Measurements from ENCODE around the gene PAQR5. TPM values are rescaled to one million over a fixed set of nuclear protein-coding genes. Genes with fewer than 3 reads are reported as not detected.

The PAQR5 gene
- total RNA-seq, 1 experiment from 2014 or later, result 34.0 TPM

DNA sequence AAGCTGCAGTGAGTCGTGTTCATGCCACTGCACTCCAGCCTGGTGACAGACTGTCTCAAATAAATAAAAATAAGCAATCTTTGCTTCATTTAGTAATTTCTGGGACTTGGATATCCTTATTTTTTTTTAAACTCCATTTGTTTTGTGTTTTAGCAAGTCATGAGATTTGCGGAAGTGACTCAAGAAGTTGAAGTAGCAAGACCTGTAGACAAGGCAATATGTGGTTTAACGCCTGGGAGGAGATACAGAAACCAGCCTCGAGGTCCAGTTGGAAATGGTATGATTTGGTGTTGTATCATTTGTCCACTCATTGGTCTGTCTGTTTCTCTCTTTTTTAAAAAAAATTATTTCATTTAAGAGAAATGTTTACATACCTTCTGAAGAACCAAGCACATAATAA, 137.3 kb downstream of the PAQR5 start (continued):
- TF ChIP-seq, protein P1, sequence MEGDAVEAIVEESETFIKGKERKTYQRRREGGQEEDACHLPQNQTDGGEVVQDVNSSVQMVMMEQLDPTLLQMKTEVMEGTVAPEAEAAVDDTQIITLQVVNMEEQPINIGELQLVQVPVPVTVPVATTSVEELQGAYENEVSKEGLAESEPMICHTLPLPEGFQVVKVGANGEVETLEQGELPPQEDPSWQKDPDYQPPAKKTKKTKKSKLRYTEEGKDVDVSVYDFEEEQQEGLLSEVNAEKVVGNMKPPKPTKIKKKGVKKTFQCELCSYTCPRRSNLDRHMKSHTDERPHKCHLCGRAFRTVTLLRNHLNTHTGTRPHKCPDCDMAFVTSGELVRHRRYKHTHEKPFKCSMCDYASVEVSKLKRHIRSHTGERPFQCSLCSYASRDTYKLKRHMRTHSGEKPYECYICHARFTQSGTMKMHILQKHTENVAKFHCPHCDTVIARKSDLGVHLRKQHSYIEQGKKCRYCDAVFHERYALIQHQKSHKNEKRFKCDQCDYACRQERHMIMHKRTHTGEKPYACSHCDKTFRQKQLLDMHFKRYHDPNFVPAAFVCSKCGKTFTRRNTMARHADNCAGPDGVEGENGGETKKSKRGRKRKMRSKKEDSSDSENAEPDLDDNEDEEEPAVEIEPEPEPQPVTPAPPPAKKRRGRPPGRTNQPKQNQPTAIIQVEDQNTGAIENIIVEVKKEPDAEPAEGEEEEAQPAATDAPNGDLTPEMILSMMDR (IDR thresholded peaks at IDR 0.05 in 2 of 3, conservative IDR thresholded peaks at IDR 0.05 in 1 of 3; ENCODE audit: borderline replicate concordance in 1 of 3, insufficient read depth in 1 of 3, low read depth in 2 of 3, low read length in 2 of 3), result no peak
- TF ChIP-seq ZFX (IDR thresholded peaks at IDR 0.05) (no peak), TCF7L2 (IDR thresholded peaks at IDR 0.05; ENCODE audit: borderline replicate concordance, extremely low read depth, insufficient read depth, insufficient read length) (no peak), RAD21 (IDR thresholded peaks at IDR 0.05; ENCODE audit: low read depth) (no peak), POLR2AphosphoS5 (IDR thresholded peaks at IDR 0.05; ENCODE audit: low read depth, low read length) (no peak), CEBPB (IDR thresholded peaks at IDR 0.05; ENCODE audit: low read depth) (no peak)
- TF ChIP-seq, protein P2, sequence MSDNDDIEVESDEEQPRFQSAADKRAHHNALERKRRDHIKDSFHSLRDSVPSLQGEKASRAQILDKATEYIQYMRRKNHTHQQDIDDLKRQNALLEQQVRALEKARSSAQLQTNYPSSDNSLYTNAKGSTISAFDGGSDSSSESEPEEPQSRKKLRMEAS (IDR thresholded peaks at IDR 0.05), result no peak
- TF ChIP-seq, protein P3, sequence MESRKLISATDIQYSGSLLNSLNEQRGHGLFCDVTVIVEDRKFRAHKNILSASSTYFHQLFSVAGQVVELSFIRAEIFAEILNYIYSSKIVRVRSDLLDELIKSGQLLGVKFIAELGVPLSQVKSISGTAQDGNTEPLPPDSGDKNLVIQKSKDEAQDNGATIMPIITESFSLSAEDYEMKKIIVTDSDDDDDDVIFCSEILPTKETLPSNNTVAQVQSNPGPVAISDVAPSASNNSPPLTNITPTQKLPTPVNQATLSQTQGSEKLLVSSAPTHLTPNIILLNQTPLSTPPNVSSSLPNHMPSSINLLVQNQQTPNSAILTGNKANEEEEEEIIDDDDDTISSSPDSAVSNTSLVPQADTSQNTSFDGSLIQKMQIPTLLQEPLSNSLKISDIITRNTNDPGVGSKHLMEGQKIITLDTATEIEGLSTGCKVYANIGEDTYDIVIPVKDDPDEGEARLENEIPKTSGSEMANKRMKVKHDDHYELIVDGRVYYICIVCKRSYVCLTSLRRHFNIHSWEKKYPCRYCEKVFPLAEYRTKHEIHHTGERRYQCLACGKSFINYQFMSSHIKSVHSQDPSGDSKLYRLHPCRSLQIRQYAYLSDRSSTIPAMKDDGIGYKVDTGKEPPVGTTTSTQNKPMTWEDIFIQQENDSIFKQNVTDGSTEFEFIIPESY (IDR thresholded peaks at IDR 0.05; ENCODE audit: extremely low read depth, insufficient replicate concordance, low read length), result no peak

DNA sequence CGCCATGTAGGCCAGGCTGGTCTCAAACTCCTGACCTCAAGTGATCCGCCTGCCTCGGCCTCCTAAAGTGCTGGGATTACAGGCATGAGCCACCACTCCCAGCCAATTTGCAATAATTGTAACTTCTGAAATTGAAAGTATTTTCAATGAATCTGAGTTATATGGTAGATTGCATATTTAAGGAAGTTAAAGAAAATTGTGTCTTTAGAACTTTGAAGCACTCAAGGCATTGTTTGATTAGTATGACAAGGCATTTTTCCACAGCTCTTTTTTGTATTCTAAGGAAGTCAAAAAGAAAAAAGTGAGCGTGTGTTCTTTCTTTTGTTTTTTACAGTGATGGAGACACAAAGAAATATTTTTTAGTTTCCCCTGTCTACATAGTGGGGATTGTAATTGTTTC, 138.2 kb downstream of the PAQR5 start:
- CTCF ChIA-PET, result no interaction called here
- H3K36me3 ChIP-seq (ENCODE audit: control insufficient read depth in 1 of 2, insufficient read depth in 2 of 2, low read length in 2 of 2), result peaks cover 76% of the 10 kb centered on the region in 2 experiments
- H3K4me1 ChIP-seq (ENCODE audit: control insufficient read depth in 1 of 2, insufficient read depth in 2 of 2, low read length in 2 of 2), result no peaks in the 10 kb centered on the region
- BruUV-seq (replicated peaks), result no TSS peak
- no peak for ATAC-seq
- no peaks in the 10 kb centered on the region for H3K9me2 ChIP-seq (ENCODE audit: insufficient read depth)
- no peaks in the 10 kb centered on the region for H3K9me3 ChIP-seq (ENCODE audit: control insufficient read depth in 1 of 2, insufficient read depth in 1 of 2, low read depth in 1 of 2, low read length in 2 of 2)
- H4K20me1 ChIP-seq (ENCODE audit: insufficient read depth), result no peaks in the 10 kb centered on the region
- no peak overlapping the region for H3K9ac ChIP-seq (ENCODE audit: low read length)
- H3K79me2 ChIP-seq (ENCODE audit: insufficient read depth, low read length), result peaks cover 63% of the 10 kb centered on the region
- DNase-seq (ENCODE audit: low read depth, low spot score), result no peak
- RAD21 ChIA-PET (ENCODE audit: low non-redundant PET in 1 of 2, low total read pairs in 2 of 2, uncharacterized antibody in 2 of 2, unreplicated experiment in 2 of 2), result no interaction called here
- no peak overlapping the region for H3K4me3 ChIP-seq (replicated peaks in 1 of 2; ENCODE audit: low read depth in 1 of 2, low read length in 2 of 2)
- intact Hi-C loops (cut with micrococcal nuclease), result no loop called here
- H3K4me2 ChIP-seq (ENCODE audit: low read length), result no peak overlapping the region
- POLR2A ChIA-PET, result interaction anchor here (1.6 kb wide), 1 partner anchor 16 kb away, joined by 10 read pairs; the partner anchor contains the start of gene RPLP1
- H3K27me3 ChIP-seq (ENCODE audit: insufficient read depth, low read length), result no peaks in the 10 kb centered on the region
- H2AFZ ChIP-seq (ENCODE audit: low read depth, low read length, poor library complexity, severe bottlenecking), result no peak overlapping the region
- H3K27ac ChIP-seq (ENCODE audit: low read depth, low read length), result no peak overlapping the region
- TF ChIP-seq SRF (IDR thresholded peaks at IDR 0.05; ENCODE audit: low read depth), result no peak
- TF ChIP-seq EGR1 (IDR thresholded peaks at IDR 0.05; ENCODE audit: low read depth), result no peak
- no peak for TF ChIP-seq EZH2phosphoT487 (IDR thresholded peaks at IDR 0.05; ENCODE audit: borderline replicate concordance)
- TF ChIP-seq CEBPB (IDR thresholded peaks at IDR 0.05; ENCODE audit: low read depth), result no peak
- TF ChIP-seq, protein P4, sequence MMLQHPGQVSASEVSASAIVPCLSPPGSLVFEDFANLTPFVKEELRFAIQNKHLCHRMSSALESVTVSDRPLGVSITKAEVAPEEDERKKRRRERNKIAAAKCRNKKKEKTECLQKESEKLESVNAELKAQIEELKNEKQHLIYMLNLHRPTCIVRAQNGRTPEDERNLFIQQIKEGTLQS (IDR thresholded peaks at IDR 0.05), result no peak
- no peak for TF ChIP-seq POLR2A (IDR thresholded peaks at IDR 0.05; ENCODE audit: borderline replicate concordance, extremely low read depth, insufficient read depth, insufficient read length)
- TF ChIP-seq JUND (IDR thresholded peaks at IDR 0.05), result no peak
- no peak for TF ChIP-seq FOSL1 (IDR thresholded peaks at IDR 0.05; ENCODE audit: low read depth)
- TF ChIP-seq CBX3 (IDR thresholded peaks at IDR 0.05; ENCODE audit: low read depth), result no peak
- TF ChIP-seq, protein P2 (IDR thresholded peaks at IDR 0.05), result no peak
- TF ChIP-seq, protein P3 (IDR thresholded peaks at IDR 0.05; ENCODE audit: extremely low read depth, insufficient replicate concordance, low read length), result no peak
- TF ChIP-seq, protein P1 (IDR thresholded peaks at IDR 0.05 in 2 of 3, conservative IDR thresholded peaks at IDR 0.05 in 1 of 3; ENCODE audit: borderline replicate concordance in 1 of 3, insufficient read depth in 1 of 3, low read depth in 2 of 3, low read length in 2 of 3), result no peak

Data from HCT116 (cell line).